ENCODE results near the gene IL1R2. TPM values are rescaled to one million over a fixed set of nuclear protein-coding genes. Genes with fewer than 3 reads are reported as not detected.

Gene IL1R2
- total and polyA plus RNA-seq, 9 of the 15 experiments (the other 6 are each of a cell fraction or from before 2014, with no cell fraction given) = 0.13 TPM; not detected in 8

DNA sequence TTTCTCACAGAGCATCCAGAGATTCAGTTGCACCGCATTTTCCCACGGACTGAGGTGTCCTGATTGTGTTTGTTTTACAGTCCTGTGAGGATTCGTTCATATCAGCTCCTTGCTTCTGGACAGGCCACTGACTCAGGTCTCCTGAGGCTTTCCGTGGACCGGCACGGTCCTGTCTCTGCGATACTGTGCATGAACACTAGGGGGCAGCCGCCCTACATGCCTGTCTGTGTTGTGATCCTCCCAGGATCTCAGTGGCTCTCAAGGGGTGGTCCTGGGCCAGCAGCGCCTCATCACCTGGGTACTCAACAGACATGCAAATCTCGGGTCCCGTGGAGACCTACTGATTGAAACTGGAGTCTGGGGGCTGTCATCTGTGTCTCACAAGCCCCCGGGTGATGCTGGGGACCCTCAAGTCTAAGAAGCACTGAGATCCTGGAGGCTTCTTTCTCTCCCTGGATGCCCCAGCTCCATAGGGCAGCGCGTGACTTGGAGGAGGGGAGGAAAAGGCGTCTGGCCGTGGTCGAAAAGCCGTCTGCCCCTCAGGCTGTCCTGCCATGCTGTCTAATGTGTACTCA lies 28.9 kb downstream of the IL1R2 start (continued):
- TF ChIP-seq TAF9B (IDR thresholded peaks at IDR 0.05; ENCODE audit: partially characterized antibody) (no peak), ZNF41 (CRISPR knock-in tag; conservative IDR thresholded peaks at IDR 0.05) (no peak), RBM22 (IDR thresholded peaks at IDR 0.05; ENCODE audit: low read depth, low read length, poor library complexity, severe bottlenecking) (no peak), ZNF407 (IDR thresholded peaks at IDR 0.05; ENCODE audit: low read depth) (no peak), L3MBTL2 (IDR thresholded peaks at IDR 0.05) (no peak), HIVEP1 (CRISPR knock-in tag; IDR thresholded peaks at IDR 0.05) (no peak), ZBTB17 (CRISPR knock-in tag; IDR thresholded peaks at IDR 0.05) (0 out of 2 replicates have a peak, but pooled peaks have one; percentile 42), MYNN (IDR thresholded peaks at IDR 0.05) (0 out of 2 replicates have a peak, but pooled peaks have one; percentile 24), MYNN (CRISPR knock-in tag; IDR thresholded peaks at IDR 0.05) (no peak), RAD21 (CRISPR knock-in tag; conservative IDR thresholded peaks at IDR 0.05 in 1 of 2, IDR thresholded peaks at IDR 0.05 in 1 of 2) (peak; percentile 97 to 99), RBM25 (IDR thresholded peaks at IDR 0.05; ENCODE audit: low read depth, low read length, severe bottlenecking) (no peak), NR4A1 (CRISPR knock-in tag; IDR thresholded peaks at IDR 0.05) (no peak), NR4A1 (tag; IDR thresholded peaks at IDR 0.05) (no peak), SP2 (IDR thresholded peaks at IDR 0.05; ENCODE audit: extremely low read depth, low read depth, low read length, poor library complexity, severe bottlenecking) (no peak)
- TF ChIP-seq, protein P1, sequence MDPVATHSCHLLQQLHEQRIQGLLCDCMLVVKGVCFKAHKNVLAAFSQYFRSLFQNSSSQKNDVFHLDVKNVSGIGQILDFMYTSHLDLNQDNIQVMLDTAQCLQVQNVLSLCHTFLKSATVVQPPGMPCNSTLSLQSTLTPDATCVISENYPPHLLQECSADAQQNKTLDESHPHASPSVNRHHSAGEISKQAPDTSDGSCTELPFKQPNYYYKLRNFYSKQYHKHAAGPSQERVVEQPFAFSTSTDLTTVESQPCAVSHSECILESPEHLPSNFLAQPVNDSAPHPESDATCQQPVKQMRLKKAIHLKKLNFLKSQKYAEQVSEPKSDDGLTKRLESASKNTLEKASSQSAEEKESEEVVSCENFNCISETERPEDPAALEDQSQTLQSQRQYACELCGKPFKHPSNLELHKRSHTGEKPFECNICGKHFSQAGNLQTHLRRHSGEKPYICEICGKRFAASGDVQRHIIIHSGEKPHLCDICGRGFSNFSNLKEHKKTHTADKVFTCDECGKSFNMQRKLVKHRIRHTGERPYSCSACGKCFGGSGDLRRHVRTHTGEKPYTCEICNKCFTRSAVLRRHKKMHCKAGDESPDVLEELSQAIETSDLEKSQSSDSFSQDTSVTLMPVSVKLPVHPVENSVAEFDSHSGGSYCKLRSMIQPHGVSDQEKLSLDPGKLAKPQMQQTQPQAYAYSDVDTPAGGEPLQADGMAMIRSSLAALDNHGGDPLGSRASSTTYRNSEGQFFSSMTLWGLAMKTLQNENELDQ (CRISPR knock-in tag; IDR thresholded peaks at IDR 0.05; ENCODE audit: borderline replicate concordance) = no peak
- TF ChIP-seq, protein P2, sequence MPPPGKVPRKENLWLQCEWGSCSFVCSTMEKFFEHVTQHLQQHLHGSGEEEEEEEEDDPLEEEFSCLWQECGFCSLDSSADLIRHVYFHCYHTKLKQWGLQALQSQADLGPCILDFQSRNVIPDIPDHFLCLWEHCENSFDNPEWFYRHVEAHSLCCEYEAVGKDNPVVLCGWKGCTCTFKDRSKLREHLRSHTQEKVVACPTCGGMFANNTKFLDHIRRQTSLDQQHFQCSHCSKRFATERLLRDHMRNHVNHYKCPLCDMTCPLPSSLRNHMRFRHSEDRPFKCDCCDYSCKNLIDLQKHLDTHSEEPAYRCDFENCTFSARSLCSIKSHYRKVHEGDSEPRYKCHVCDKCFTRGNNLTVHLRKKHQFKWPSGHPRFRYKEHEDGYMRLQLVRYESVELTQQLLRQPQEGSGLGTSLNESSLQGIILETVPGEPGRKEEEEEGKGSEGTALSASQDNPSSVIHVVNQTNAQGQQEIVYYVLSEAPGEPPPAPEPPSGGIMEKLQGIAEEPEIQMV (tag; conservative IDR thresholded peaks at IDR 0.05; ENCODE audit: low read depth) = no peak

All from K562 (cell line).